Liver (tissue), 3 donors: ENCODE data around the gene NAV2.

Source experiments
- ATF3 ChIP-seq: IDR thresholded peaks from 2 replicates; pipeline ENCODE4 v1.6.1; 2016; ENCODE audit warnings: antibody characterized with exemption
- CTCF ChIP-seq: fragments of 150-350 bp; IDR thresholded peaks from 2 replicates; pipeline ENCODE4 v1.5.1; 2017; ENCODE audit warnings: improper control_type of control experiment, low read depth, low read length; ENCODE audit not compliant: missing input control
- FOXA1 ChIP-seq: IDR thresholded peaks from 2 replicates; pipeline ENCODE4 v1.6.1; 2016; ENCODE audit warnings: antibody characterized with exemption
- GABPA ChIP-seq, 2 donors: IDR thresholded peaks in 1 of 2; conservative IDR thresholded peaks in 1 of 2; 2 replicates each; pipeline ENCODE4 v1.6.1; 2016; ENCODE audit warnings: antibody characterized with exemption in 2 of 2, mild to moderate bottlenecking in 1 of 2, moderate library complexity in 1 of 2
- JUND ChIP-seq, 2 donors: IDR thresholded peaks; 2 replicates each; pipeline ENCODE4 v1.6.1; 2016; ENCODE audit warnings: antibody characterized with exemption in 2 of 2
- MAX ChIP-seq: IDR thresholded peaks from 2 replicates; pipeline ENCODE4 v1.6.1; 2016; ENCODE audit warnings: antibody characterized with exemption
- RAD21 ChIP-seq, 2 donors: IDR thresholded peaks; 2 replicates each; pipeline ENCODE4 v1.6.1; 2016; ENCODE audit warnings: antibody characterized with exemption in 2 of 2, mild to moderate bottlenecking in 2 of 2
- RXRA ChIP-seq, 2 donors: IDR thresholded peaks; 2 replicates each; pipeline ENCODE4 v1.6.1; 2017 to 2018; ENCODE audit warnings: antibody characterized with exemption in 2 of 2, mild to moderate bottlenecking in 1 of 2
- TAF1 ChIP-seq: conservative IDR thresholded peaks from 2 replicates; pipeline ENCODE4 v1.6.1; 2016; ENCODE audit warnings: antibody characterized with exemption, mild to moderate bottlenecking
- YY1 ChIP-seq: IDR thresholded peaks from 2 replicates; pipeline ENCODE4 v1.6.1; 2016; ENCODE audit warnings: antibody characterized with exemption, mild to moderate bottlenecking
- ZBTB33 ChIP-seq: IDR thresholded peaks from 2 replicates; pipeline ENCODE4 v1.6.1; 2016; ENCODE audit warnings: antibody characterized with exemption
- donor health status: healthy.
- donor health status: healthy.

- TF ChIP-seq CTCF: no peak
- no peak for TF ChIP-seq RXRA (IDR thresholded peaks at IDR 0.05)
- no peak for TF ChIP-seq FOXA1
- TF ChIP-seq TAF1: no peak
- no peak for TF ChIP-seq ATF3
- TF ChIP-seq YY1: no peak
- no peak for TF ChIP-seq RAD21 (IDR thresholded peaks at IDR 0.05)
- TF ChIP-seq GABPA (IDR thresholded peaks at IDR 0.05 in 1 of 2, conservative IDR thresholded peaks at IDR 0.05 in 1 of 2): no peak
- no peak for TF ChIP-seq JUND (IDR thresholded peaks at IDR 0.05)
- TF ChIP-seq MAX: no peak
- TF ChIP-seq ZBTB33: no peak
Observed at GRCh38 chr11:19915808-19916207, 203.2 kb downstream of the NAV2 start.
